ENCODE results near the gene LATS2.

- no peak for TF ChIP-seq CTCF (IDR thresholded peaks at IDR 0.05)
- TF ChIP-seq POLR2A (IDR thresholded peaks at IDR 0.05): no peak
These were observed 35.8 kb downstream of the LATS2 start for GRCh38 chr13:21025539-21025938.

All from Peyer's patch (tissue), 4 donors.